ENCODE measurements around the gene MTUS2. TPM values are rescaled to one million over a fixed set of nuclear protein-coding genes. Genes with fewer than 3 reads are reported as not detected.

Gene MTUS2
- total RNA-seq, 1 donor from 2014 or later = 6.8 TPM

- H3K27me3 Mint-ChIP-seq (ENCODE audit: unreplicated experiment) = peaks cover 4% of the 10 kb centered on the region
- H3K4me1 Mint-ChIP-seq (ENCODE audit: low read depth, unreplicated experiment) = peaks cover 16% of the 10 kb centered on the region
- H3K36me3 Mint-ChIP-seq (ENCODE audit: unreplicated experiment) = no peaks in the 10 kb centered on the region
- H3K9me3 Mint-ChIP-seq (ENCODE audit: unreplicated experiment) = peaks cover 6% of the 10 kb centered on the region
- H3K4me3 Mint-ChIP-seq (ENCODE audit: unreplicated experiment) = no peak overlapping the region
- DNase-seq = no peak
- TF ChIP-seq CTCF (IDR thresholded peaks at IDR 0.05; ENCODE audit: partially characterized antibody, unreplicated experiment) = no peak
- no peak overlapping the region for H3K27ac Mint-ChIP-seq (ENCODE audit: unreplicated experiment)
Measured at GRCh38 chr13:29115842-29116241, 295.7 kb downstream of the MTUS2 start.

- no peak for DNase-seq
- no peaks in the 10 kb centered on the region for H3K36me3 Mint-ChIP-seq (ENCODE audit: unreplicated experiment)
- peaks cover 4% of the 10 kb centered on the region for H3K9me3 Mint-ChIP-seq (ENCODE audit: unreplicated experiment)
- no peak overlapping the region for H3K4me3 Mint-ChIP-seq (ENCODE audit: unreplicated experiment)
- peaks cover 16% of the 10 kb centered on the region for H3K4me1 Mint-ChIP-seq (ENCODE audit: low read depth, unreplicated experiment)
- H3K27me3 Mint-ChIP-seq (ENCODE audit: unreplicated experiment) = peaks cover 4% of the 10 kb centered on the region
- TF ChIP-seq CTCF (IDR thresholded peaks at IDR 0.05; ENCODE audit: partially characterized antibody, unreplicated experiment) = no peak
- no peak overlapping the region for H3K27ac Mint-ChIP-seq (ENCODE audit: unreplicated experiment)
Measured at GRCh38 chr13:29117663-29118062, 297.5 kb downstream of the MTUS2 start.

GRCh38 chr13:29118471-29118870, 298.3 kb downstream of the MTUS2 start:
- peak overlapping the region; percentile 69 for H3K27ac Mint-ChIP-seq (ENCODE audit: unreplicated experiment)
- no peak for TF ChIP-seq CTCF (IDR thresholded peaks at IDR 0.05; ENCODE audit: partially characterized antibody, unreplicated experiment)
- peaks cover 16% of the 10 kb centered on the region for H3K4me1 Mint-ChIP-seq (ENCODE audit: low read depth, unreplicated experiment)
- H3K9me3 Mint-ChIP-seq (ENCODE audit: unreplicated experiment) = peaks cover 4% of the 10 kb centered on the region
- no peaks in the 10 kb centered on the region for H3K36me3 Mint-ChIP-seq (ENCODE audit: unreplicated experiment)
- DNase-seq = no peak
- peak overlapping the region; percentile 13 for H3K4me3 Mint-ChIP-seq (ENCODE audit: unreplicated experiment)
- H3K27me3 Mint-ChIP-seq (ENCODE audit: unreplicated experiment) = peaks cover 4% of the 10 kb centered on the region

- peaks cover 5% of the 10 kb centered on the region for H3K36me3 Mint-ChIP-seq (ENCODE audit: unreplicated experiment)
- H3K27ac Mint-ChIP-seq (ENCODE audit: unreplicated experiment) = no peak overlapping the region
- no peaks in the 10 kb centered on the region for H3K27me3 Mint-ChIP-seq (ENCODE audit: unreplicated experiment)
- H3K9me3 Mint-ChIP-seq (ENCODE audit: unreplicated experiment) = peaks cover 3% of the 10 kb centered on the region
- no peak for DNase-seq
- no peaks in the 10 kb centered on the region for H3K4me1 Mint-ChIP-seq (ENCODE audit: low read depth, unreplicated experiment)
- no peak for TF ChIP-seq CTCF (IDR thresholded peaks at IDR 0.05; ENCODE audit: partially characterized antibody, unreplicated experiment)
- H3K4me3 Mint-ChIP-seq (ENCODE audit: unreplicated experiment) = no peak overlapping the region
Measured at GRCh38 chr13:29125191-29125933, 305.2 kb downstream of the MTUS2 start.

GRCh38 chr13:29125934-29126424, 305.8 kb downstream of the MTUS2 start:
- no peaks in the 10 kb centered on the region for H3K27me3 Mint-ChIP-seq (ENCODE audit: unreplicated experiment)
- H3K4me3 Mint-ChIP-seq (ENCODE audit: unreplicated experiment) = no peak overlapping the region
- no peaks in the 10 kb centered on the region for H3K4me1 Mint-ChIP-seq (ENCODE audit: low read depth, unreplicated experiment)
- H3K36me3 Mint-ChIP-seq (ENCODE audit: unreplicated experiment) = peaks cover 5% of the 10 kb centered on the region
- DNase-seq = no peak
- TF ChIP-seq CTCF (IDR thresholded peaks at IDR 0.05; ENCODE audit: partially characterized antibody, unreplicated experiment) = no peak
- H3K9me3 Mint-ChIP-seq (ENCODE audit: unreplicated experiment) = peaks cover 3% of the 10 kb centered on the region
- H3K27ac Mint-ChIP-seq (ENCODE audit: unreplicated experiment) = no peak overlapping the region

All from glutamatergic neuron (in vitro differentiated cells).